GM12891 (cell line): ENCODE results near the gene ZNF787.

Source experiments
- DNase-seq: peaks from one replicate; pipeline ENCODE4 v3.0.0; 2011; ENCODE audit warnings: low spot score; ENCODE audit not compliant: insufficient read length
- FAIRE-seq: peaks from 2 replicates; lab custom pipeline; 2011; peaks lifted over from hg19 to GRCh38; lab: Jason Lieb, UNC
- PAX5 ChIP-seq: IDR thresholded peaks from 2 replicates; pipeline ENCODE4 v1.6.1; 2011; ENCODE audit warnings: low read length, moderate library complexity, mild to moderate bottlenecking; ENCODE audit not compliant: insufficient read depth, severe bottlenecking
- POLR2A ChIP-seq: IDR thresholded peaks from 2 replicates; pipeline ENCODE4 v1.6.1; 2011; ENCODE audit warnings: low read depth, low read length, control low read depth
- POLR2AphosphoS5 ChIP-seq: IDR thresholded peaks from 2 replicates; pipeline ENCODE4 v1.6.1; 2011; ENCODE audit warnings: low read depth, low read length, control low read depth
- POU2F2 ChIP-seq: IDR thresholded peaks from 2 replicates; pipeline ENCODE4 v1.6.1; 2011; ENCODE audit warnings: low read depth, mild to moderate bottlenecking, control low read depth, low read length, moderate library complexity
- SPI1 ChIP-seq: IDR thresholded peaks from 2 replicates; pipeline ENCODE4 v1.6.1; 2011; ENCODE audit warnings: low read depth, low read length, control low read depth
- TAF1 ChIP-seq: IDR thresholded peaks from 2 replicates; pipeline ENCODE4 v1.6.1; 2011; ENCODE audit warnings: low read depth, low read length, control low read depth

ZNF787 gene

DNA sequence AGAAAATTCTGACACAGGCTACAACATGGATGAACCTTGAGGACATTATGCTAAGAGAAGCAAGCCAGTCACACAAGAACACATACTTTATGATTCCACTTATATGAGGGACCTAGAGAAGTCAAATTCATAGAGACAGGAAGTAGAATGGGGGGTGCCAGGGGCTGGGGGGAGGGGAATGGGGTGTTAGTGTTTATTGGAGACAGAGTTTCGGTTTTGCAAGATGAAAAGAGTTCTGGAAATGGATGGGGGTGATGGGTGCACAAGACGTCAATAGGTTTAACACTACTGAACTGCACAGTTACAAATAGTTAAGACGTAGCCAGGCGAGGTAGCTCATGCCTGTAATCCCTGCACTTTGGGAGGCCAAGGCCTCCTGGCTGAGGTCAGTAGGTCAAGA is 3.5 kb upstream of the ZNF787 start:
- DNase-seq, result no peak
- TF ChIP-seq POLR2A (no peak), TAF1 (no peak), PAX5 (no peak), POLR2AphosphoS5 (no peak), SPI1 (no peak), POU2F2 (no peak)
- FAIRE-seq, result no peak

DNA sequence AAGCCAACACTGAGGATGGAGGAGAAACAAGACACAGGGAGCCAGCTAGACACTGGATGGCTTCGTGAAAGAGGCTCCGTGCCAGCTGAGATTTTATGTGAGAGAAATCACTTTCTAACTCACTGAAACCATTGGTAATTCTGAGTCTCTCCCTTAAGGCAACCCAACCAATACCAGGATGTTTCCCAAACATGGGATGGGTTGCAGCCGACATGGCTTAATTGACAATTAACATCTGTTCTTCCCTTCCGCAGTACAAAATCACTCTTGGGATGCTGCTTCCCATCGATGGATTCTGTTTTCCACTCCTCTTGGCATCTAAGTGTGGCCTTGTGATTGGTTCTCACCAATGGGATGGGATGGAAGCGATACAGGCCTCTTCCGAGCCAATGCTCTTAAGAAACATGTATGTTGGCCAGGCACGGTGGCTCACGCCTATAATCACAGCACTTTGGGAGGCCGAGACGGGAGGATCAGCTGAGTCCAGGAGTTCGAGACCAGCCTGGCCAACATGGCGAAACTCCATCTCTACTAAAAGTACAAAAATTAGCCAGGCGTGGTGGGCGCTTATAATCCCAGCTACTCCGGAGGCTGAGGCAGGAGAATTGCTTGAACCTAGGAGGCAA is 2.3 kb upstream of the ZNF787 start:
- no peak for TF ChIP-seq TAF1
- TF ChIP-seq PAX5, result no peak
- TF ChIP-seq POLR2AphosphoS5, result no peak
- TF ChIP-seq SPI1, result no peak
- TF ChIP-seq POU2F2, result no peak
- no peak for TF ChIP-seq POLR2A
- no peak for FAIRE-seq

DNA sequence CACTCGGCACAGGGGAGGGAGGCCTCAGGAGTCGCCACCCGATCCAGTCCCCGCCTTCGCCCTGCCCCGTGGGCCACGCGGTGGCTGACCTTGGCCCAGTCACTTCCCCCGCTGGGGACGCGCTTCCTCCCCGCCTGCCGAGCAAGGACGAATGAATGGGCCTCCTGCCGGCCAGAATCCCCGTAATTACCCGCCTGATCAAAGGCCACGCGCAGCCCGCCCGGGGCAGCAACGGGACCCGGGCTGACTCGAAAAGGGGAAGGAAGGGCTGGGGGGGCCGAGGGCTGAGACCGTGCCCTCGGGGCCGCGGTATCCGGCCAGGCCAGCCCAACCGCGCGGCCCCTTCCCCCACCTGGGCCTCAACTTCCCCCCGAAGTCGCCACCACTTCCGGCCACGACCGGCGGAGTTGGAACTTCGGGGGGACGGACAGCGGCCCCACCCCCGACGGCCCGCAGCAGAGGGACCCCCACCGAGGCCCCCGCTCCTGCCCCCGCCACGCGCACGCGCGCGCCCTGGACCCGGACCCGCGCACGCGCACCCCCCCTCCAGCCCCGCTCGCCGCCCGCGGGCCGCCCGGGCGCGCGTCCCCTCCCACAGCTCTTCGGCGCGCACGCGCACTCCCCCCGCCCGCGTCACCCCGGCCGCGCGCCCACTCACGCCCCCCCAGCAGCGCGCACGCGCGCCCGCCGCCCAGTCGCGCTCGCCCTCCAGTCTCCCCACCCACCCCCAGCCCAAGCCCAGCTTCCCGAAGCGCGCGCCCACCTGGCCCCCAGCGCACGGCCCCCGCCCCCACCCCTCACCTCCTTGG is 520 bp downstream of the ZNF787 start:
- TF ChIP-seq SPI1 (peak; percentile 45), PAX5 (no peak), TAF1 (peak; percentile 50; the same call in 1 of the 2 replicates), POLR2A (peak; percentile 60; the same call in 1 of the 2 replicates), POU2F2 (no peak), POLR2AphosphoS5 (peak; percentile 40; the same call in 1 of the 2 replicates)
- FAIRE-seq (no peak), DNase-seq (peak; percentile 81)

More for the DNA sequence above, 2.3 kb upstream of the ZNF787 start:
- DNase-seq, result no peak

DNA sequence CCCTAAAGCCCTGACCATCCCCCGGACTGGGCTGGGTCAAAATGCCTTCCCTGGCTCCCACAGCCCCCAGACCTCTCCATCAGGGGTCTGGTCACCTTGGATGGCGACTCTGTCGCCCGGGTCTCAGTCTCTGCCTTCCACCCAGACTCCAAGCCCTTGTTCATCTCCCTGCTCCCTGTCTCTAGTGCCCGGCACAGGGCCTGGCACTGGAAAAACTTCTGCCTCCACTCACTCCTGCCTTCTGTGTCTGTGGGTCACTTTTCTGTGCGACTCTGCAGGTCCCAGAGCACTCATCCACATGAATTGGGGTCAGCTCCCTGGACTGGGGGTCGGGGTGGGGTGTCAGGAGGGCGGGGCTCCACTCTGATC is 1.1 kb downstream of the ZNF787 start:
- no peak for FAIRE-seq
- TF ChIP-seq POLR2AphosphoS5, result no peak

DNA sequence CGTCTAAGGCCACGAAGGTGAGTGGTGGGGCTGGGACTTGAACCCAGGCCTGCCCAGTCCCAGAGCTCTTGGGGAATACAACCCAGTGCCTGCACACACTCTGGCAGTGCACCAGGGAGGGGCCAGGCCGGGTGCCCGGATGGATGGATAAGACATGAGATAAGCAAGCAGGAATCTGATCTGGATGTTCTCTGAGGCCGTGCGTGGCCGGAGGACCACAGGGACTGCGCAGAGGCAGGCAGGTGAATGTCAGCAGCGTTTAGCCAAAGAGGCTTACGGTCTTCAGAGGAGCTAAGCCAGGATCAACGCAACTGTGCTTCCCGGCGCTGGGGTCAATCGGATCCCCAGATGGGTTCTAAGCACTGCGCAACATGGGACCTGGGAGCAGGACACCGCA is 1.5 kb downstream of the ZNF787 start:
- TF ChIP-seq POU2F2, result 0 out of 2 replicates have a peak, but pooled peaks have one; percentile 9
- no peak for TF ChIP-seq SPI1
- no peak for TF ChIP-seq PAX5
- TF ChIP-seq POLR2A, result no peak
- TF ChIP-seq TAF1, result no peak
- TF ChIP-seq POLR2AphosphoS5, result no peak
- DNase-seq, result no peak
- FAIRE-seq, result no peak

More for the DNA sequence above, 1.1 kb downstream of the ZNF787 start:
- DNase-seq, result no peak

DNA sequence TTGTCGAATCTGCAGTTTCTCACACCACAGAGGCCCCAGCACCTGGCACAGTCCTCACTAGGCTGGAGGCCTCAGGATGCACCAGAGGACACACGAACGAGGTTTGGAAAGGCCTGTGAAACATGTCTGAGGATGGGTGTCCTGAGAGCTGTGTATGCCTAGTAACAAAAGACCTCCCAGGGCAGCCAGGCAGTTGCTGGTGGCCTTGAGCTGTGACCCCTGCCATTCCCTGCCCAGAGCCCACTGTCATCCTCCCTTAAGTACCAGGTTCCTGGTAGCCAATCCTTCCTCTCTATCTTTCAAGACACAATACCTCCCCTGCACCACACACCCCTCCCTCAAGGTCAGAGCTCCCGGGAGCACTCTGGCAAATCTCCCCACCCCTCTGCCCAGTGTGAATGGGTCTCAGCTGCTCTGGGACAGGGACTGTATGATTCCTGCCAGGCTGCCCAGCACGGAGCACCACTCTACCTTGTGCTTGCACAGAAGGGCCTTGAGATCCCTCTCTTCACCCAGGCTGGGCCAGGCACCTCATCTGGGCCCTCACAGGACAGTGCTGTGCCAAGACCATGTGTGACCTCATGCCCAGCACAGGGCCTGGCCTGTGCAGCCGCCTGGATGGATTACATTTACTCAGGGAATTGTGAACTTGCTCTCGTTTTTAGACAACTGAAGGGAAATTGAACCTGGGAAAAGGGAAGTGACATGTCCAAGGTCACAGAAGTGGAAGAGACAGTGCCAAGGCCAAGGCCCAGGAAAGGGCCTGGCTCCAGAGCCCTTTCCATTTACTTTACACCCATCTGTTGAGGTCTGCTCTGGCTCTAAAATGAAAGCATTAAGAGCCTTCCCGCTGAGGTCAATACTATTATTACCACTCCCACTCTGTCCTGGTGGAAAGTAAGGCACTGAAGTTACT is 2.2 kb downstream of the ZNF787 start:
- no peak for FAIRE-seq
- TF ChIP-seq SPI1 (peak; percentile 32; the same call in 1 of the 2 replicates), POLR2AphosphoS5 (no peak)
- DNase-seq, result no peak

DNA sequence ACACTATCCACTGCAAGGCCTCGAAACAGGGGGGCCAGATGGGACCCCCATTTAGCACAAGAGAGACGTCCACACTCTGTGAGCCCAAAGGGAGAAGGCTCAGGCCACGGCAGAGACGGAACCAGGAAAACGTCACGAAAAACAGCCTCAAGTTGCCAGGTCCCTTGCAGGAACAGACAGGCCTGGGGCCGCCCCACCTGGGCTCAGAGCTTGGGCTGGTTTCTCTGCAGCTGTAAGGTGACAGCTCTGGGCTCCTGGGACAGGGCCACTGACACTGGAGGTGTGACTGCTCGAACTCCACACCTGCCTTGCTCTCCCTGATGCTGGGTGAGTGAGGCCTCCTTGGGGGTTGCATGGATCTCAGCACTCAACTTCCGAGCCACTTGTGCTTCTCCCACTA is 3.2 kb downstream of the ZNF787 start:
- FAIRE-seq (no peak), DNase-seq (no peak)
- TF ChIP-seq PAX5 (no peak), POU2F2 (no peak), POLR2AphosphoS5 (no peak), POLR2A (no peak), TAF1 (no peak), SPI1 (no peak)

DNA sequence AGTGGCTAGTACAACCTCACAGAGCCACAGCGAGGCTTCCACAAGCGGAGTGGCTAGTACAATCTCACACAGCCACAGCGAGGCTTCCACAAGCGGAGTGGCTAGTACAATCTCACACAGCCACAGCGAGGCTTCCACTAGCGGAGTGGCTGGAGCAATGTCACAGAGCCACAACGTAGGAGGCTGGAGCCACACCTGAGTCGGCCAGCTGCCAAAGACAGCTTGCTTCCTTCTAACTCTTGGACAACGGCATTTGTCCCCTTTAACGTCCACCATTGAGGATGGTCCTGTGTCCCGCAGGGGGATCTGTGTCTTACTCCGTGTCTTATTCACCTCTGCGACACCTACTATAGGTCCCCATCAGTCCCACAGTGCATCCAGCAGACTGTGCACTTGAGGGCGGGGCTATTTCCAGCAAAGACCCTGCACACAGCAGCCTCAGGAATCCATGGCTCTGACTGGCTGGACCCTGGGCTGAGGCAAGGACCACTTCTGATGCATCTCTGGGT is 3.7 kb downstream of the ZNF787 start:
- DNase-seq, result no peak
- TF ChIP-seq POU2F2 (no peak), SPI1 (no peak), PAX5 (no peak), POLR2A (no peak), POLR2AphosphoS5 (no peak), TAF1 (no peak)
- FAIRE-seq, result no peak

DNA sequence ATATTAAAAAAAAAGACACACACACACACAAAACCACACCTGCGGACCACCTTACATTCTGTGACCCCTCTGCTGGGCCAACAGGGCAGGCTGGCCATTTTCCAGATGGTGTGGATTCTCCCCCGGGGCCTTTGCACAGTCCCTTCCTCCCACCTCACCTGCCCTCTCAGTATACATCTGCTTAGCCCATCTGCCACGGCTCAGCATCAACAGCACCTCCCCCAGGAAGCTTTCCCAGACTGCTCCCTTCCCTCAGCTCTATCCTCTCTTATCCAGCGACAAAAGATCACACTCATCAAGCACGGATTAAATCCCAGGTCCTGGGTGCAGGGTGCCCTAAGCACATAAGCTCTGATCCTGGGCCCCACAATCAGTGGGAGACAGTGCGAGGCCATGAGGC is 4.5 kb downstream of the ZNF787 start:
- FAIRE-seq (no peak), DNase-seq (no peak)

DNA sequence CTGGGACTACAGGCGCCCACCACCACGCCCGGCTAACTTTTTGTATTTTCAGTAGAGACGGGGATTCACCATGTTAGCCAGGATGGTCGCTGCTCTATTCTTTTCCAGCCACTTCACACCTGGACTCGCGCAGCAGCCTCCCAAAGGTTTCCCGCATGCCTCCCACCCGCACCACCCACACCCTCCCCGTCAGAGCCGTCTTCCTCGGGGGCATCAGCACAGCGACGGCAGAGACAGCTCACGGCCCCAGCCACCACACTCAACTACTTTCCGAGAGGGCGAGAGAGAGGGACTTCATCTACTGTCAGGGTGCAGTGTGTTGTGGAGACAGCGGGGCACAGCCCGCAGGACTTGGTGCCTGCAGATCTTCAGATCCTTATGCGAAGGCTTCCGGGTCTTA is 5.6 kb downstream of the ZNF787 start:
- FAIRE-seq (no peak), DNase-seq (no peak)
- no peak for TF ChIP-seq SPI1
- no peak for TF ChIP-seq TAF1
- no peak for TF ChIP-seq POLR2AphosphoS5
- no peak for TF ChIP-seq POLR2A
- TF ChIP-seq POU2F2, result no peak
- no peak for TF ChIP-seq PAX5

More for the DNA sequence above, 4.5 kb downstream of the ZNF787 start:
- no peak for TF ChIP-seq PAX5
- no peak for TF ChIP-seq TAF1
- no peak for TF ChIP-seq POLR2A
- TF ChIP-seq POU2F2, result no peak
- TF ChIP-seq POLR2AphosphoS5, result no peak
- no peak for TF ChIP-seq SPI1
